ENCODE results near the gene SMIM13.

SMIM13 gene

GRCh38 chr6:11064836-11065235 is 28.8 kb upstream of the SMIM13 start:
- H2AK5ac ChIP-seq (ENCODE audit: low read length): no peak overlapping the region
- no peak overlapping the region for H3K18ac ChIP-seq (ENCODE audit: low read length)
- H2BK5ac ChIP-seq (ENCODE audit: low read length): no peak overlapping the region
- H3K27me3 ChIP-seq (ENCODE audit: insufficient read depth, low read length, poor library complexity): no peaks in the 10 kb centered on the region
- no peak overlapping the region for H3K9ac ChIP-seq (ENCODE audit: low read length)
- no peak overlapping the region for H3K4me3 ChIP-seq (ENCODE audit: low read length)
- no CpG with 5 or more reads among the region's 3 CpGs for WGBS (ENCODE audit: extremely low coverage, insufficient coverage, low lambda C conversion rate)
- H2BK120ac ChIP-seq (ENCODE audit: low read depth, low read length): no peak overlapping the region
- no peak overlapping the region for H3K4me2 ChIP-seq (ENCODE audit: low read length)
- no peaks in the 10 kb centered on the region for H3K36me3 ChIP-seq (ENCODE audit: control insufficient read depth, insufficient read depth, low read length)
- H3K79me2 ChIP-seq (ENCODE audit: control insufficient read depth, insufficient read depth, low read length): no peaks in the 10 kb centered on the region
- no peak for DNase-seq
- H3K4me1 ChIP-seq (ENCODE audit: control insufficient read depth, low read depth, low read length): no peaks in the 10 kb centered on the region
- H4K8ac ChIP-seq (ENCODE audit: low read depth, low read length): no peak overlapping the region
- no peak overlapping the region for H3K56ac ChIP-seq (ENCODE audit: low read length)
- H3K4ac ChIP-seq (ENCODE audit: low read depth, low read length): no peak overlapping the region
- no peak overlapping the region for H3K23ac ChIP-seq (ENCODE audit: low read length)
- no peaks in the 10 kb centered on the region for H3K79me1 ChIP-seq (ENCODE audit: low read length)
- H2BK15ac ChIP-seq (replicated peaks; ENCODE audit: low read depth): no peak overlapping the region
- H4K5ac ChIP-seq (ENCODE audit: low read length): no peak overlapping the region
- H3K27ac ChIP-seq (ENCODE audit: low read depth, low read length): no peak overlapping the region

DNA sequence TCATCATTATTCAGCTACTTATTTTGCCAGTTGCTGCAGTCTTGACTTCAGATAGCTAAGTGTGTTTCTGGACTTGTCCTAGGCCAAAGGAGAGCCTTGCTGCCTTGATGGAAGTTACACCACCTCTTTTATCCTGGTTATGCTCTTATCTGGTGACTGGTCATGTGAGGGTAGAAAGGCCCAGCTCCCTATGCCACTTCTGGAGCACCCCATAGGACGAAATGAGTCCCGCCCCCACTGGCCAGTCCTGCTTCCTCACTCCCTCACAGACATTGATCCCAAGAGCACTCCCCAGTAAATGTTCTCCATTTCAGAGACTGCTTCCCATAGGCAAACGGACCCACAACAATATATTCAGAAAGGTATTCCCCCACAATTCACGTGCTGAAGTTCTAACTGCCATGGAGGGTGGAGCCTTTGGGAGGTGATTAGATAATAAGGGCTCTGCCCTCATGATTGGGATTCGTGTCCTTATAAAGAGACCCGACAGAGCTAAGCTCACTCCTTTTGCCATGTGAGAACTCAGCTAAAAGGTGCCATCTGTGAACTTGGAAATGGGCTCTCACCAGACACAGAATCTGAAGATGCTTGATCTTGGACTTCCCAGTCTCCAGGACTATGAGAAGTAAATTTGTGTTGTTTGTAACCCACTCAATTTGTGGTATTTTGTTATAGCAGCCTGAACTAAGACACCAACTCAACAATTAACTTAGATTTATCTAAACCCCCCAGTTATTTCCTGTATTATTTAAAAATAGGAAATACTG is 28.0 kb upstream of the SMIM13 start:
- Histone ChIP-seq H4K5ac (ENCODE audit: low read length) (no peak overlapping the region), H3K27me3 (ENCODE audit: insufficient read depth, low read length, poor library complexity) (no peaks in the 10 kb centered on the region), H3K23ac (ENCODE audit: low read length) (no peak overlapping the region), H2BK120ac (ENCODE audit: low read depth, low read length) (no peak overlapping the region), H3K4ac (ENCODE audit: low read depth, low read length) (no peak overlapping the region), H4K8ac (ENCODE audit: low read depth, low read length) (no peak overlapping the region), H2BK5ac (ENCODE audit: low read length) (no peak overlapping the region), H3K56ac (ENCODE audit: low read length) (no peak overlapping the region), H2AK5ac (ENCODE audit: low read length) (no peak overlapping the region), H3K9ac (ENCODE audit: low read length) (no peak overlapping the region), H3K4me2 (ENCODE audit: low read length) (no peak overlapping the region), H3K18ac (ENCODE audit: low read length) (no peak overlapping the region), H3K79me1 (ENCODE audit: low read length) (no peaks in the 10 kb centered on the region), H2BK15ac (replicated peaks; ENCODE audit: low read depth) (no peak overlapping the region), H3K36me3 (ENCODE audit: control insufficient read depth, insufficient read depth, low read length) (no peaks in the 10 kb centered on the region), H3K4me1 (ENCODE audit: control insufficient read depth, low read depth, low read length) (no peaks in the 10 kb centered on the region), H3K4me3 (ENCODE audit: low read length) (no peak overlapping the region), H3K79me2 (ENCODE audit: control insufficient read depth, insufficient read depth, low read length) (no peaks in the 10 kb centered on the region), H3K27ac (ENCODE audit: low read depth, low read length) (no peak overlapping the region)
- no peak for DNase-seq
- no CpG with 5 or more reads among the region's 6 CpGs for WGBS (ENCODE audit: extremely low coverage, insufficient coverage, low lambda C conversion rate)

DNA sequence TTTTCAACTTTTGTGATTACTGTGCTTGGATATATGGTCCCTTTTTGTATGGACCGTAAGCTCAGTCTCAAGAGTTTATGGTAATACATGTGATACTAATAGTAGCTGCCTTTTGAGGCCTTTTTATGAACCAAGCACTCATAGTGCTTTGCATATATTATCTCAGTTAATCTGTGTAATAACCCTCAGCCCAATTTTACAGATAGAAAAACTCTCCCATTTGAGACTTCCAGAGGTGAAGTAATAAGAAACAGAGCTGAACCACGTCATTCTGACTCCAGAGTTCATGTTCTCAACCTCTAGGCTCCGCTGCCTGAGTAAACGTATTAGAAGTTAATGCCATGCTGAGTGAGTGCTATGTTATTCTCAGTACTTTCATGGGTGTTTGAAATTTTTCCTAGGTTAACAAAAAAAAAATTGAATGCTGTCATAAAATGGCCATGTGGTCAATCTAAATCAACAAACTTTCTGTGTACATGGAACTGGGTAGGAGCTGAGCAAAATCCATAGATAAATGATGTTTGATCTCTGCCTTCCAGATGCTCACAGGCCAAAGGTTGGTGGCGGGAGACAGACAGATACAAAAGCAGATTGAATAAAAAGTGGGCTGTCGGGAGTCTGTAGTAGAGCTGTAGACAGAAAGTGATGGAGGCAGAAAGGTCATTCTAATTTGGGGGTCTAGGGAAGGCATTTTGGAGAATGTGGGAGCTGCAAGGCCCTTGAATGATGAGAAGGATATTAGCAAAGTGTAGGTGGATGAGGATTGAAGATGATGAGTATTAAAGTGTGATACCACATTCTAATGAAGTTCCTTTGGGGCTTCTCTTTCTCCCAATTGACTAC is 26.9 kb upstream of the SMIM13 start:
- Histone ChIP-seq H3K79me2 (ENCODE audit: control insufficient read depth, insufficient read depth, low read length) (no peaks in the 10 kb centered on the region), H3K79me1 (ENCODE audit: low read length) (no peaks in the 10 kb centered on the region), H3K4me2 (ENCODE audit: low read length) (no peak overlapping the region), H3K4ac (ENCODE audit: low read depth, low read length) (no peak overlapping the region), H2AK5ac (ENCODE audit: low read length) (no peak overlapping the region), H3K23ac (ENCODE audit: low read length) (no peak overlapping the region), H3K4me3 (ENCODE audit: low read length) (no peak overlapping the region), H3K27ac (ENCODE audit: low read depth, low read length) (no peak overlapping the region), H3K27me3 (ENCODE audit: insufficient read depth, low read length, poor library complexity) (no peaks in the 10 kb centered on the region), H3K36me3 (ENCODE audit: control insufficient read depth, insufficient read depth, low read length) (no peaks in the 10 kb centered on the region), H3K4me1 (ENCODE audit: control insufficient read depth, low read depth, low read length) (no peaks in the 10 kb centered on the region), H2BK120ac (ENCODE audit: low read depth, low read length) (no peak overlapping the region), H4K8ac (ENCODE audit: low read depth, low read length) (no peak overlapping the region), H3K56ac (ENCODE audit: low read length) (no peak overlapping the region), H3K18ac (ENCODE audit: low read length) (no peak overlapping the region), H2BK15ac (replicated peaks; ENCODE audit: low read depth) (no peak overlapping the region), H4K5ac (ENCODE audit: low read length) (no peak overlapping the region), H3K9ac (ENCODE audit: low read length) (no peak overlapping the region), H2BK5ac (ENCODE audit: low read length) (no peak overlapping the region)
- no CpG with 5 or more reads among the region's 6 CpGs for WGBS (ENCODE audit: extremely low coverage, insufficient coverage, low lambda C conversion rate)
- DNase-seq: no peak

- no peaks in the 10 kb centered on the region for H3K36me3 ChIP-seq (ENCODE audit: control insufficient read depth, insufficient read depth, low read length)
- no peak overlapping the region for H2AK5ac ChIP-seq (ENCODE audit: low read length)
- H3K9ac ChIP-seq (ENCODE audit: low read length): no peak overlapping the region
- WGBS (ENCODE audit: extremely low coverage, insufficient coverage, low lambda C conversion rate): no CpG with 5 or more reads among the region's 2 CpGs
- H3K4me2 ChIP-seq (ENCODE audit: low read length): no peak overlapping the region
- H2BK15ac ChIP-seq (replicated peaks; ENCODE audit: low read depth): no peak overlapping the region
- no peak overlapping the region for H3K56ac ChIP-seq (ENCODE audit: low read length)
- no peaks in the 10 kb centered on the region for H3K79me1 ChIP-seq (ENCODE audit: low read length)
- H3K4me3 ChIP-seq (ENCODE audit: low read length): no peak overlapping the region
- H3K27me3 ChIP-seq (ENCODE audit: insufficient read depth, low read length, poor library complexity): no peaks in the 10 kb centered on the region
- no peak overlapping the region for H4K8ac ChIP-seq (ENCODE audit: low read depth, low read length)
- H3K4ac ChIP-seq (ENCODE audit: low read depth, low read length): no peak overlapping the region
- no peak overlapping the region for H2BK120ac ChIP-seq (ENCODE audit: low read depth, low read length)
- no peak overlapping the region for H3K18ac ChIP-seq (ENCODE audit: low read length)
- H3K4me1 ChIP-seq (ENCODE audit: control insufficient read depth, low read depth, low read length): no peaks in the 10 kb centered on the region
- H3K79me2 ChIP-seq (ENCODE audit: control insufficient read depth, insufficient read depth, low read length): no peaks in the 10 kb centered on the region
- no peak overlapping the region for H2BK5ac ChIP-seq (ENCODE audit: low read length)
- H3K23ac ChIP-seq (ENCODE audit: low read length): no peak overlapping the region
- H4K5ac ChIP-seq (ENCODE audit: low read length): no peak overlapping the region
- H3K27ac ChIP-seq (ENCODE audit: low read depth, low read length): no peak overlapping the region
- no peak for DNase-seq
These were observed 26.3 kb upstream of the SMIM13 start for GRCh38 chr6:11067348-11067747.

DNA sequence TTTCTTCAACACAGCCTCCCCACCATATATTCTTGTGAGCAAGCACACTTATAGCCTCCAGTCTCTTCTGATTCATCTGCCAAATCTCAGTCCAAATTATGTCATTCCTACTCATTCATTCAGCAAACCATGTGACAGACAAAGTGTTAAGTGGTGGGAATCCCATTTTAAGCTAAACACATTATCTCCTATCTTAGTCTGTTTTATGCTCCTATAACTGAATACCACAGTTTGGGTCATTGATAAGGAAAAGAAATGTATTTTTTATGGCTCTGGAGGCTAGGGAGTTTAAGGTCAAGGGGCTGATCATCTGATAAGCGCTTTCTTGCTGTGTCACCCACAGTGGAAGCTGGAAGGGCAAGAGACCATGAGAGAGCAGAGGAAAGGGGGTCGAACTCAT is 23.9 kb upstream of the SMIM13 start:
- no peaks in the 10 kb centered on the region for H3K79me2 ChIP-seq (ENCODE audit: control insufficient read depth, insufficient read depth, low read length)
- H3K18ac ChIP-seq (ENCODE audit: low read length): no peak overlapping the region
- no peak overlapping the region for H3K4me3 ChIP-seq (ENCODE audit: low read length)
- WGBS (ENCODE audit: extremely low coverage, insufficient coverage, low lambda C conversion rate): no CpG with 5 or more reads among the region's 2 CpGs
- no peaks in the 10 kb centered on the region for H3K27me3 ChIP-seq (ENCODE audit: insufficient read depth, low read length, poor library complexity)
- no peaks in the 10 kb centered on the region for H3K4me1 ChIP-seq (ENCODE audit: control insufficient read depth, low read depth, low read length)
- no peak overlapping the region for H3K4ac ChIP-seq (ENCODE audit: low read depth, low read length)
- H3K56ac ChIP-seq (ENCODE audit: low read length): no peak overlapping the region
- no peak overlapping the region for H3K27ac ChIP-seq (ENCODE audit: low read depth, low read length)
- no peak overlapping the region for H2AK5ac ChIP-seq (ENCODE audit: low read length)
- H3K9ac ChIP-seq (ENCODE audit: low read length): no peak overlapping the region
- no peak overlapping the region for H4K5ac ChIP-seq (ENCODE audit: low read length)
- H3K79me1 ChIP-seq (ENCODE audit: low read length): no peaks in the 10 kb centered on the region
- H2BK120ac ChIP-seq (ENCODE audit: low read depth, low read length): no peak overlapping the region
- no peak overlapping the region for H4K8ac ChIP-seq (ENCODE audit: low read depth, low read length)
- no peak overlapping the region for H2BK15ac ChIP-seq (replicated peaks; ENCODE audit: low read depth)
- no peak overlapping the region for H3K23ac ChIP-seq (ENCODE audit: low read length)
- no peak for DNase-seq
- no peak overlapping the region for H3K4me2 ChIP-seq (ENCODE audit: low read length)
- H3K36me3 ChIP-seq (ENCODE audit: control insufficient read depth, insufficient read depth, low read length): no peaks in the 10 kb centered on the region
- no peak overlapping the region for H2BK5ac ChIP-seq (ENCODE audit: low read length)
